ENCODE data around the gene TTC6.

The TTC6 gene

GRCh38 chr14:37585101-37585511 lies 10.3 kb upstream of the TTC6 start:
- no peak for DNase-seq (ENCODE audit: low spot score)

GRCh38 chr14:37585971-37586796 lies 9.2 kb upstream of the TTC6 start:
- DNase-seq (ENCODE audit: low spot score) = no peak

- DNase-seq (ENCODE audit: low spot score) = no peak
These were observed 8.7 kb upstream of the TTC6 start for GRCh38 chr14:37586797-37587130.

- DNase-seq (ENCODE audit: low spot score) = no peak
These were observed 8.2 kb upstream of the TTC6 start for GRCh38 chr14:37587131-37587803.

GRCh38 chr14:37587881-37588666 lies 7.4 kb upstream of the TTC6 start:
- no peak for DNase-seq (ENCODE audit: low spot score)

DNA sequence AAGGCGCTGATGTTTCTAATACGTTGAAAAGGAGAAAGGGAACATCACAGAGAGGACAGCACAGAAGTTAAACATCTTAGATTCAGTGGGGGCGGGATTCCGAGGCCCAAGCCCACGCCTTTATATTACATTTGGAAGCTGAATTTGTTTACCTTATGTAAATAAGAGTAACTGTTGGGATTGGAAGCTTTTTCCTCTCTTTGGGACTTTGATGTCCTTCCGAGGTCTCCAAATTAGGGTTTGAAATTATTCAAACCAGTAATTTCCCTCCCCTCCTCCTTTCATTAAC lies 6.8 kb upstream of the TTC6 start:
- no peak for DNase-seq (ENCODE audit: low spot score)

GRCh38 chr14:37588956-37589714 lies 6.3 kb upstream of the TTC6 start:
- DNase-seq (ENCODE audit: low spot score) = no peak

GRCh38 chr14:37589715-37590427 lies 5.6 kb upstream of the TTC6 start:
- no peak for DNase-seq (ENCODE audit: low spot score)

- DNase-seq (ENCODE audit: low spot score) = no peak
These were observed 4.8 kb upstream of the TTC6 start for GRCh38 chr14:37590428-37591139.

GRCh38 chr14:37591311-37591940 lies 4.0 kb upstream of the TTC6 start:
- DNase-seq (ENCODE audit: low spot score) = no peak

DNA sequence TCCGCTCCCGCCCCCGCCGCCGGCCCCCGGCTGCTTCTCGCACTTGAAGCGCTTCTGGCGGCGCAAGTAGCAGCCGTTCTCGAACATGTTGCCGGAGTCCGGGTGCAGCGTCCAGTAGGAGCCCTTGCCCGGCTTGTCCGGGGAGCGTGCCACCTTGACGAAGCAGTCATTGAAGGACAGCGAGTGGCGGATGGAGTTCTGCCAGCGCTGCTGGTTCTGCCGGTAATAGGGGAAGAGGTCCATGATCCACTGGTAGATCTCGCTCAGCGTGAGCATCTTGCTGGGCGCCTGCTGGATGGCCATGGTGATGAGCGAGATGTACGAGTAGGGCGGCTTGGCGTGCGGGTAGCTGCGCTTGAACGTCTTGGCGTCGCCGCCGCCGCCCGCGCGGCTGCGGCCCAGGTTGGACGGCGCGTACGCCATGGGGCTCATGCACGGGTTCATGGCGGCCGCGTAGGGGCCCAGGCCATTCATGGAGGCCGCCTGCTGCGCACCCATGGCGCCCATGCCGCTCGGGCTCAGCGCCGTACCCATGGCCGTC lies 3.4 kb upstream of the TTC6 start:
- DNase-seq (ENCODE audit: low spot score) = no peak

DNA sequence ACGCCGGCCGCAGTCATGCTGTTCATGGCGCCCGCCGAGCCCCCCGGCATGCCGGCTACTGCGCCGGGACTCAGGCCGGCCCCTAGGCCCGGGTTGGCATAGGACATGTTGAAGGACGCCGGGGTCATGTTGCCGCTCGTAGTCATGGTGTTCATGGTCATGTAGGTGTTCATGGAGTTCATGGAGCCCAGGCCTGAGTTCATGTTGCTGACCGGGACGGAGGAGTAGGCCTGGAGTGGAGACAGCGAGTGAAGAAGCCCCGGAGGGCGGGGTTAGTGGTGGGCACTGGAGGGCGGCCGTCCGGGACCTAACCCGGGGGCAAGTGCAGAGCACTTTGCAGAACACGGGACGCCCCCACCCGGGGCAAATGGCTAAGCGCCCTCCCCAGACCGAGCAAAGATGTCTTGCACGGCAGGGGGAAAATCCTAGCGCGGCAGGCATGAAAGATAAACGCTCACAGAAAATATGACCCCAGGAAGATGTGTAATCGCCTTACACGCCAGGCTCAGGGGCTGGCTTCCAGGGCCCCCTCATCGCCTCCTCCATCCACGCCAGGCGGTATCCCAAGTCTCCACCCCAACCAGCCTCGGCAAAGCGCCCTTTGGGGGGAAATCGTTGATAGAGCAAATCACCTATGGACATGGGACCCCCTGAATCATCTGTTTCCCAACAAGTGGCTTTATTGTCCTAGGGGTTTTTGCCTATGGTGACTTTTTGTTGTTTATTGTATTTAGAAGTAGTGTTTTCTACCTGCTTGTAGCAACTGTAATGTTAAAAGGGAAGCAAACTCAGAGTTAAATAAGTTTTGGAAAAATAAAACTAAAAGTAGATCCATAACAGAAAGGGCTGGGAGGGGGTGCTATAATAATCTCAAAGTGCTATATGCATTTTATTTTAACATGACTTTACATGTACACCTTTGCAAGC lies 2.7 kb upstream of the TTC6 start:
- no peak for DNase-seq (ENCODE audit: low spot score)

GRCh38 chr14:37593511-37594237 lies 1.8 kb upstream of the TTC6 start:
- DNase-seq (ENCODE audit: low spot score) = no peak

- peak; percentile 61 for DNase-seq (ENCODE audit: low spot score)
These were observed 1.0 kb upstream of the TTC6 start for GRCh38 chr14:37594238-37594970.

- DNase-seq (ENCODE audit: low spot score) = no peak
These were observed 586 bp downstream of the TTC6 start for GRCh38 chr14:37595809-37596621.

GRCh38 chr14:37596790-37597472 lies 1.5 kb downstream of the TTC6 start:
- DNase-seq (ENCODE audit: low spot score) = no peak
